NCI-H146 (cell line): ENCODE measurements around the gene DDIT3.
A peak's percentile ranks its signal among the peaks of the same experiment; 100 is the strongest.
"Not testable (repeated sequence)": the region's sequence is repeated elsewhere in the genome, so short reads cannot be mapped to it uniquely, and the experiment has no call there.

Experiments used
- DNase-seq: peaks from one replicate; lab custom pipeline; 2025; lab: John Stamatoyannopoulos, UW

Gene DDIT3, protein sequence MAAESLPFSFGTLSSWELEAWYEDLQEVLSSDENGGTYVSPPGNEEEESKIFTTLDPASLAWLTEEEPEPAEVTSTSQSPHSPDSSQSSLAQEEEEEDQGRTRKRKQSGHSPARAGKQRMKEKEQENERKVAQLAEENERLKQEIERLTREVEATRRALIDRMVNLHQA

DNA sequence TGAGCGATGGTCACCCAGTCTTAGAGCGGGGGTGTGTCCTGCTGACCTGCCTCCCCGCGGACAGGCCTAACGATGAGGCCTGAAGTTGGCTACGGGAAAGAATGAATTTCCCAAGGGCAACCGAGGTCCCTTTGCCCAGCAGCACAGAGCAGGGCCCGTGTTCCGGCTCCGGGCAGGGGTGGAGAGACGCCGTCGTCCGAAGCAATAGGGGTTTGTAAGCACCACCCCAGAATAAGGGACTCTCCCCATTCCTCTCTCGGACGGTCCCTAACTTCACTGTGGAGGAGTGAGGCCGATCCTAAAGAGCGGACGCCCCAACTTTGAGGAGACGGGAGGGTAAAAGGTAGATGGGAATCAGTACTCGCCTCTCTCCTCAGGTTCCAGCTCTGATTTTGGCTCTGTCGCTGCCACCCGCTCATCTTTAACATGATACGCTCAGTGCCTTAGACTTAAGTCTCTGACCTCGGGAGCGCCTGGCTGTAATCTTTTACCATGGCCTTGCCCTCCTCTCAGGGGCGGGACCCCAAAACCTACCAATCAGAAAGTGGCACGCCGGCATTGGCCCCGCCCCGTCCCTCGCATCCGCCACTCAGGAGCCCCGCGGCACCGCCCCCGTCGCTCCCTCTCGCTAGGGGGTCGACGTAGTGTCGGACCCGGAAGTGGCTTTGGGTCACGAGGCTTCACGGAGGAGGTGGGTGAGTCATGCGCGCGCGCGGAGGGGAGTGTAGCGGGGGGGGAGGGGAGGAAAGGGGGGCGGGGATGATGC lies at the start of gene DDIT3:
Gene DDIT3, minus strand, starts transcription at position 462 of the 766 bp plus-strand sequence. CDS start 3,108 bp downstream, outside the sequence.
- DNase-seq = peak; percentile 99

DNA sequence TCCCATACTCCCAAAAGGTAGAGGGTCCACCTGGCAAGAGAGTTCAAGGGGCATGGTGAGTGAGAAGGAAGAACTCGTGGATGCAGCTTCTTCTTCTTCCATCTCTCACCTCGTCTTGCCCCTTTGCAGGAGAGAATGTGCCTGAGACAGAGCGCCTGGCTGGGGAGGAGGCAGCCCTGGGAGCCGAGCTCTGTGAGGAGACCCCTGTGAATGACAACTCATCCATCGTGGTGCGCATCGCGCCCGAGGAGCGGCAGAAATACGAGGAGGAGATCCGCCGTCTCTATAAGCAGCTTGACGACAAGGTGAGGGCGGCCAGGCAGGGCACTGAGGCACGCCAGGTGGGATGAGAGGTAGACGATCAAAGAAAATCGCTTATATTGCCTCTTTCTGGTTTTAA lies 49.5 kb upstream of the DDIT3 start:
- no peak for DNase-seq

DNA sequence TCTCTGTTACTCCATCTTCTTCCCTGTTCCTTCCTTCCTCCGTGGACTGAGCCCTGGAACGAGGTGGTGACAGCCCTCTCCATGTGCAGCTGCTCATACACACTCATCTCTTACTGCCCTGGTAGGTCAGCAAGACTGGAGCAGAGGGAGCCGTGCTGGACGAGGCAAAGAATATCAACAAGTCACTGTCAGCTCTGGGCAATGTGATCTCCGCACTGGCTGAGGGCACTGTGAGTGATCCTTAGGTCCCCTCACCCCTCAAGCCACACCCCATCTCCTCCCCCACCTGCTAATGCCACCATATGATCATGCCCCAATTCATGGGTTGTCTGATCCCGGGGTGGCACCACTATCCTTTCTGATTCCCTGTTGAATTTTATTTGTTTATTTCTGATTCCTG lies 48.5 kb upstream of the DDIT3 start:
- no peak for DNase-seq

DNA sequence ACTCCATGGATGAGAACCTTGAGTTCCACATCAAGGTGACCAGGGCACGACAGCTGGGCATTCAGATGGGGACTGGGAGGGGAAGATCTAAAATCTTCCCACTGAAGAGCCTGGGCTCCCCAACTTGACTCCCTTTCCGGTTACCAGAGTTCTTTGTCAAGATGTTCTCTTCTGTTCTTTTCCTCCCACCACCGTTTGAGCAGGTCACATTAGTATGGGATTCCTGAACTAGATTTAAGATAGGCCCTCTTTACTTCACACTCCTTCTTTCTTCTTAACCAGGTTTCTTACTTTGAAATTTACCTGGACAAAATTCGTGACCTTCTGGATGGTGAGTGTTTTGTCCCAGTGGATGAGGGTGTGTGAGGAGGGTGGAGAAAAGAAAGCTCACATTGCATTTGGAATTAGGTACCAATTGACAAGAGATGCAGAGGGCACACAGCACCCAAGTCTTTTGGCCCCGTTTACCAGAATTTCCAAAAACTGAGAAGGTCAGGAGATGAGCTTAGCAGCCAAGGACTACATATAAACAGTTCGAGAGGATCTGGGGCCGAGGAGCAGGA lies 43.9 kb upstream of the DDIT3 start:
- no peak for DNase-seq

DNA sequence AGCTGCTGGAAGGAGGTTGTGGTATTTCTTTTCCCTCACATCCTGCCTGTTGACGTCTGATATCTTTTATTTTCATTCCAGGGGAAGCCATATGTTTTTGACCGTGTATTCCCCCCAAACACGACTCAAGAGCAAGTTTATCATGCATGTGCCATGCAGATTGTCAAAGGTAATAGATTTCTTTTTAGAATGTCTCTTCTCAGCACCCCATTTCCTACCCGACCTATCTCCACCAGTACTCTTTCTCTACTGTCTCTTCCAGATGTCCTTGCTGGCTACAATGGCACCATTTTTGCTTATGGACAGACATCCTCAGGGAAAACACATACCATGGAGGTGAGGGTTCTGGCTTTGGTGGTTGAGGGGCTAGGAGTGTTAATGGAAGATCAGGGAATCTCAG lies 43.0 kb upstream of the DDIT3 start:
- DNase-seq = no peak

DNA sequence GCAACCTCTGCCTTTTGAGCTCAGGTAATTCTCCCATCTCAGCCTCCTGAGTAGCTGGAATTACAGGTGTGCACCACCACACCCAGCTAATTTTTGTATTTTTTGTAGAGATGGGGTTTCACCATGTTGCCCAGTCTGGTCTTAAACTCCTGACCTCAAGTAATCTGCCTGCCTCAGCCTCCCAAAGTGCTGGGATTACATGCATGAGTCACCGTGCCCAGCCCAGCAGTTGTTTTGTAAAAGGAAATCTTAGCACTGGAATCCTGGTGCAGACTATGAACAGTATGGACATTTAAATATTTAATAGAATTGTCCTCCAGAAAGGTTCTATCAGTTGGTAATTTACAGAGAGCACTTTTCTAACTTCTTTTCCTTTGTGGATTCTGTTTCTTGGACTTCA lies 40.8 kb upstream of the DDIT3 start:
- not testable (repeated sequence) for DNase-seq

DNA sequence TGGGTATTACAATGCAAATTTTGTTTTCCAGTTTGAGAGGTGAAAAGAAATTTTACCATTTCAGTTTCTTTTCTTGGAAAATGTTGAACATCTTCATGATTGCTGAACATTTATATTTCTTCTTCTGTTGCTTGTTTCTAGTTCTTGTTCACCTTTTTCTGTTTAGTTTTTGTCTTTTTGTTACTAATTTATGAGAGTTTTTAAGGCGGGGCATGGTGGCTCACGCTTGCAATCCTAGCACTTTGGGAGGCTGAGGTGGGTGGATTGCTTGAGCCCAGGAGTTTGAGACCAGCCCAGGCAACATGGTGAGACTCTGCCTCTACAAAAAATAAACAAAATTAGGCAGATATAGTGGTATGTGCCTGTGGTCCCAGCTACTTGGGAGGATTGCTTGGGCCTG lies 40.2 kb upstream of the DDIT3 start:
- no peak for DNase-seq

DNA sequence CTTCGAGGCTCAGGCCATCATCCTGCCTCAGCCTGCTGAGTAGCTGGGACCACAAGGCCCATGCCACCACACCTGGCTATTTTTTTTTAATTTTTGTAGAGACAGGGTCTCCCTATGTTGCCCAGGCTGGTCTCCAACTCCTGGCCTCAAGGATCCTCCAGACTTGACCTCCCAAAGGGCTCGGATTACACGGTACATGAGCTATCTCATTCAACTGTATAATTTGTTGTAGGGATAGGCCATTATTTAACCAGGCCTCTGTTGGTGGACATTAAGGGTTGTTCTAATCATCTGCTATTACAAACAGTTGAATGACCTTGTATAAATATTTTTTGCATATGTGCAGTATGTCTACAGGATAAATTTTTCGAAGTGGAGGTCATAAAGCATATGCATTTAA lies 38.5 kb upstream of the DDIT3 start:
- DNase-seq = no peak

DNA sequence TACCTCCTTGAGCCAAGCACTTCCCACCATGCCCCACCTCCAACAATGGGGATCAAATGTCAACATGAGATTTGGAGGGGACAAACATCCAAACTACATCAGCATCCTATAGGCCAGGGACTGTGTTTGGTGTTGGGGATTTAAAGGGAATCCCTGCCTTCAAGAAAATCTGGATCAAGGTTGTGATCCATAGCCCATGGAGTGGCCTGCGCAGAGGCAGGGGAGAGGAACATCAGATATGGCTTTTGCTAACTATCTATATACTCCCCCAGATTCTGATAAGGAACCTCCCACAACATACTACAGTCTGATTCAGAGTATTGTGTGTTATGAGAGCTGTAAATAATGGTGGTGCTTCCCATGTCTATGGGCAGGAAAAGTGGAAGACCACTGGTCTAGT lies 34.6 kb upstream of the DDIT3 start:
- no peak for DNase-seq

DNA sequence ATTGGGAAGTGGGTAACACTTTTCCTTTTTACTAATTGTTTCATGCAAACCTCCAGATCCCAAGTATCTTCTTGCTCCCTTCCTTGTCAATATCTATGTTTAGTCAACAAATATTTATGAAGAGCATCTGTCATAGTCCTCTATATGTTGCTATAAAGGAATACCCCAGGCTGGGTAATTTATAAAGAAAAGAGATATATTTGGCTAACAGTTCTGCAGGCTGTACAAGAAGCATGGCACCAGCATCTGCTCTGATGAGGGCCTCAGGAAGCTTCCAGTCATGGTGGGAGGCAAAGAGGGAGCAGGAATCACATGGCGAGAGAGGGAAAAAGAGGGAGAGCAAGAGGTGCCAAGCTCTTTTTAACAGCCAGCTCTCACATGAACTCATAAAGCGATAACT lies 34.1 kb upstream of the DDIT3 start:
- no peak for DNase-seq

DNA sequence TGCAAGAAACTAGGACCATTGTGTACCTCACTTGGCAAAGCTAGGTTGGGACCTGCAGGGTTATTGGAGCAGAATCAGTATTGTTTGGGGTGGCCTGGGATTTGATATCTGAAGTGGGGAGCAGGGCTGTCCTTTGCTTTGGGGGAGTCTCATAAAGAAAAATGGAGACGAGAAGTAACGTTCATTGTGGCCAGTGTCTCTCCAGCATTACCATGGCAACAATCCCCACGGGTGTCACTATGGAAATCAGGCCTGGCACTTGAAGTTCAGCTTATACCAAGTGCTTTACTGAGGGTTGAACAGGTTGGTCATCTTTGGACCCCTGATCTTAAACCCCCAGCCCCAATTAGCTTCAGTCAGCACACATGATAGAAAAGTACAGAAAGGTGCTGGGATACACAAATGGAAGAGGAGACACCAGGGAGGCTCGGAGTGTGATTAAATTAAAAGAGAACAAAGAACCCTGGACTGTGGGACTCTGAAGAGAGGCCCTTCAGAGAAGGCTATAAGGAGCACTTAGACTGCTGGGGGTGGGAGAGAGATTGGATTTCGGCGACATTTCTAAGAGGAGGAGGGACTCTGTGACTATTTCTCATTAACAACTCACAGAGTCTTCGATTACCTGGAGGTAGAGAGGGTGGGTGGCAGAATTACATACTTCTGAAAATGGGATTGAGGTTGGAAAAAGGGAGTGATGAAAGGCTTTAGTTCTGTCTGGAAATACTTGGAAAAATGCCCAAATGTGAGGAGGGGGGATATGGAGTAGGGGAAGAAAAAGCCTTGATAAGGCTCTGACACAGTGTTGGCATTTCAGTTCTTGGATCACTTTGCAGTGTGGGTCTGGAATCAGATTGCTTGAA lies 33.3 kb upstream of the DDIT3 start:
- no peak for DNase-seq

DNA sequence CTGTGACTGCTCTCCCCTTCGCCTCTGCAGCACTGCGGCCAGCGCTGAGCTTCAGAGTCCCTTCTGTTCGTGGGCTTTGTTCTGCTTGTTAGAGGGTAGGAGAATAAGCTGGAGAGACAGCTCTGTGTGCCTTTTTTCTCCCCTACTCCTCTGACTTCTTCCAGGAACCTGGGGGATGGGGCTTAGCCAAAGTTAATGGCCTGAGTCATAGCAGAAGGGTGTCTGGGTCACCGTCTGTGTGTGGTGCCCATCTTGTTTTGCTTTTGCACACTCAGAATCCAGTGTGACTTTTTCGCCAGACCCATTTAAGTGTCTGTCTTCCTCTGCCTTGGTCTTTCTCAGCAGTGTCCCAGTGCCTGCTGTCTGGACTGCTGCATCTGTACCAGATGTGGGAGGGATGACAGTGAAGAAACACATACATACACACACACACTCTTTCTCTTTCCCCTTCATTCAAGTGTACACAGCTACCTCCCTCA lies 32.6 kb upstream of the DDIT3 start:
- no peak for DNase-seq

DNA sequence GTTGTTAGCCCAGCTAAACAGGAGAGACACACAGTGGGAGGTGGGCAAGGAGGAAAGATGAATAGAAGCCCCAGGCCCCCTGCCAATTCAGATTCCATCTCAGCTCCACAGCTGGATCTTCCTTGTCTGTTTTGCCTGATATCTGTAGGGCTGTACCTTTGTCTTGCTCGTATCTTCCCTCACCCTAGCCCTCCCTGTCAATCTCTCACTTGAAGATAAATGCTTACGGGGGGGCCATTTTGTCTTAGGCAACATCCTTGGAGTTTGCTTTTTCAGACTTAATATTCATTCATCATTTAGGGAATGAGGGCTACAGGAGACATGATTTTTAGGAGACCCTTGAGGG lies 32.0 kb upstream of the DDIT3 start:
- no peak for DNase-seq

DNA sequence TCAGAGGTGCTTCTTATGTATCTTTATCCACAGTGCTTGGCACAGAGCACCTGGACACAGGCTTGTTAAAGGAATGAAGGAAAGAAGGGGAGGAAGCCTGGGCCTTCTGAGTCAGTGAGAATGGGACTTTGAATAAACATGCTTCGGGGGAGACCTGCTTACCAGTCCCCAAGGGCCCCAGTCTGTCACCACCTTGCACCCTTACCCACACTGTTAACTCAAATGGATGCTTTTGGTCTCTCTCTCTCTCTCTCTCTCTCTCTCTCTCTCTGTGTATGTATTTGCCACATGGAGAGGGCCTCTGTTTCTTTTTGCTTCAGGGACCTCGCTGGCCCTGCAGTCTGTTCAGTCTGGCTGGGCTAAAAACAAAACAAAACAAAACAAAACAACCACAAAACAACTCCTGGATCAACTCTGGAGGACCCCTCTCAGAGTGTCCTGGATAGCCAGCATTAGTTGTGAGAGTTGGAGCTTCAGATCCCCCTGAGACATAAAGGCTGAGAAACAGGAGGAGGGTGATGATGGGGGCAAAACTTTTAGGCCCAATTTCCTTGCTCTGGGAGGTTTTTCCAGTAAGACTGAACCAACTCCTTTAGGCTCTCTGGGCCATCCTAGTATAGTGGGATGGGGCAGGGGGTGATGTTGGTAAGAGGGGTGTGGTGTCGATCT lies 31.5 kb upstream of the DDIT3 start:
- DNase-seq = no peak

DNA sequence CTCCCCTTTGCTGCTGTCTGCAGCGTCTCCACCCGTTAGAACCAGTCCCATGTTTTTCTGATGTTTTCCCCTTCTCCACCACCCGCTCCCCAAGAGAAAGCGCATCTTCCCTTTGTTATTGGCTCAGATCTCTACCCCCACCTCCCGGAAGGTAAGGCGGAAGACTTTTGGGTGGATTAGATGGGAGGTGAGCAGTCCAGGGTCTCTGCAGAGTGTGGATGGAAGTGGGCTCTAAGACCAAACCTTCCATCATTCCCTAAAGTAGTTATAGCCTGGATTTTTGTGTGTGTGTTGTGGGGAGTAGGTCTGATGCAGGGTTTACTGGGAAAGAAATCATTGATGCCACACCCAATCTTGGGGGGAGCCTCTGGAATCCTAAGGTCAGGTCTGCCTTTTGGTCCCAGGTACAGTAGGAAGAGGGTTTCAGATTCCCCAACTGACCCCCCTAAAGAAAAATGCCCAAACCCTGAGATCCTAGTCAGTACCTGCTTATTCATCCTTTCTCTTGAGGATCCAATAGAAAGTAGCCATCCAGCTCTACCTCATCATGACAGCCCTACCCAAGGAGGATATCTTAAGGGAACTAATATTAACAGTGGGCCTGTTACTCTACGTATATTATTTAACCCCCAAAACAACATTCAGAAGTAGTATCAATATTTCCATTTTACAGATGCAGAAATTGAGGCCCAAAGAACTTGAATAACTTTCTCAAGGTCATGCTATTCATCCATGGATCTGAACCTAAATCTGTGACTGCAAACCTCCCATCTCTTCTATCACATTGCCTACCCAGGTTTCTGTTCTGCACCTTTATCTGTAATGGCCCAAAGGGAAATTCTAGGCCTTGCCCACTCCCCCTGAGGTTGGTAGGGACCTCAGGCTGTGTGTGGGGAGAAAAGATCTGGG lies 30.6 kb upstream of the DDIT3 start:
- DNase-seq = no peak

DNA sequence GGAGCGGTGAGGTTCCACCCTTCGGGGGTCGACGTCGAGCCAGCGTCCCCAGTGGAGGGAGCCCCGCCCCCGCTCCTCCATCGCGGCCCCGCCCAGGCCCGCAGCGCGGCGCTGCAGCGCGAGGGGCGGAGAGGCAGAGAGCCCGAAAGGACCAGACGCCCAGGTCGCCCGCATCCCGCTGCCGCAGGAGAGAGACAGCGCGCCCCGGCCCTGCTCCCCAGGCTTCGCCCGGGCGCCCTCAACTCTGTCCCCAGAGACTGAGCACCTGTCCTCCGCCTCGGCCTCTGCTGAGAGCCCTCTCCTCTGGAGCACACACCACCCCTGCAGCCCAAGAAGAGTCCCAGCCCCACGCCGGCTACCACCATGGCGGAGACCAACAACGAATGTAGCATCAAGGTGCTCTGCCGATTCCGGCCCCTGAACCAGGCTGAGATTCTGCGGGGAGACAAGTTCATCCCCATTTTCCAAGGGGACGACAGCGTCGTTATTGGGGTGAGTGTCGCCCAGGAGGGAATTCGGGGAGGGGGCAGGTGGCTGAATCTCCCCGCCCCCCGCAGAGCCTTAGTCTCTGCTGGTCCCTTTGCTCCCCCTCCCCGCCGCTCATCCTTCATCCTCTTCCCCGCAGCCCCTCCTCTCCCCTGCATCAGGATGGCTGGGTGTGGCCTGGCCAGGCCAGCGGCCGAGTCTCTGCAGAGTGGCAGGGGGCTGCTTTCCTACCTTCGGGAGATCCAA lies 29.8 kb upstream of the DDIT3 start, which contains the start of gene KIF5A:
Gene KIF5A, plus strand, starts transcription at position 136 of the 732 bp plus-strand sequence. Its CDS starts 228 bp downstream, at position 364.
- peak; percentile 63 for DNase-seq

DNA sequence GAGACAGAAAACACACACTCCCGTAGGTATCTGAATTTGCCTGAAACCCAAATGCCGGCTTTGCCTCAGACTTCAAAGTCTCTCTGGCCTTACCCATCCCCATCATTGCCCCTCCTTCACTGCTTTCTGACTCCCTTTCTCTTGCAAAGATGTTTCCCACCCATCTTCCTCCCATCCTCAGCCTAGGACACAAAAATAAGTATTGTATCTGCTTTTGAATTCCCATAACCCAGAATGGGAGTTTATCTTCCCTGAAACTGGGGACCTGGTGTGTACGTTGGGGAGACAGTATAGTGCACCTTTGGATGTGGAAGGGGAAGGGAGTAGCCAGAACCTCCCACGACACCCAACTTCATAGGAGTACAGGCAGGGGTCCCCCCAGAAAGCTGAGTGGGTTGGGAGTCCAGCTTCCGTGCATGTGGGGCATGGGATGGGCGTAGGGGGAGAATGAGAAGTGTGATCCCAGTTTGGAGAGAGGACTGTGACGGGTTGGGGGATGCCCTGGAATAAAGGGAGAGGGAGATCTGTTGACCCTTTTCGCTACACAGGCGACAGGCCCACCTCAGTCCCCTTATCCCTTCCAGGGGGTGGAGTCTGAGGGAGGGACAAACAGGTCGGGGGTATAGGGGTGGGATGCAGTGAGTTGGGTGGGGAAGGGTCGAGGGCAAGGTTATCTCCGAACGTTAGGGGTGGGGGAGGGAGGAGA lies 29.0 kb upstream of the DDIT3 start:
- DNase-seq = no peak

DNA sequence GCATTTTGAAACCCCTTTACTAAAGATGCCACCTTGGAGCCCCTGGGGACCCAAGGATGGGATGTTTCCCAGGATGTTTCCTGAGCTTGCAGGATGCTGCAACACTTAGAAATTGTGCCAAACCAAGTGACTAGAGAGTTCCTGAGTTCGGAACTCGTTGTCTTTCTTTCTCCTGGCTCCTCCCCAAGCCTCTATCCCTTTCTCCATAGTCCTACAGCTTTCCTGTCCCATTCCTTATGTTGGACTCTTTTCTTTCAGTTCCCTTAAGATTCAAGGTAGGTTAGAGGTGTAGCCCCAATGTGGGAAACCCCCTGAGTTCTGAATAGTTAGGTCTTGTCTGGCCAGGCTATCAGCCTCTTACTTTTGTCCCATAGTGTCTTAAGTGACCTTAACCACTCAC lies 28.2 kb upstream of the DDIT3 start:
- DNase-seq = no peak

DNA sequence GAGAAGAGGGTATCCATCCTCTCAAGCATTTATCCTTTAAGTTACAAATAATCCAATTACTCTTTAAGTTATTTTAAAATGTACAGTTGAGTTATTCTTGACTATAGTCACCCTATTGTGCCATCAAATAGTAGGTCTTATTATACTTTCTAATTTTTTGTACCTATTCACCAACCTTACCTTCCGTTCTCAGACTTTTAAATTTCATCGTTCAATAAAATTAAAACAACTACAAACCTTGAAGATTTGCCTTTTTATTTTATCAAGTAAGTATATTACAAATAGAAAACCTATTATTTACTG lies 27.6 kb upstream of the DDIT3 start:
- DNase-seq = no peak
